SW 1271 (cell line): ENCODE measurements around the gene PLRG1.
"Not testable (repeated sequence)": the region's sequence is repeated elsewhere in the genome, so short reads cannot be mapped to it uniquely, and the experiment has no call there.

Experiments used
- DNase-seq, 2 experiments: peaks; one replicate each; lab custom pipeline; 2025; lab: John Stamatoyannopoulos, UW

PLRG1 gene

DNA sequence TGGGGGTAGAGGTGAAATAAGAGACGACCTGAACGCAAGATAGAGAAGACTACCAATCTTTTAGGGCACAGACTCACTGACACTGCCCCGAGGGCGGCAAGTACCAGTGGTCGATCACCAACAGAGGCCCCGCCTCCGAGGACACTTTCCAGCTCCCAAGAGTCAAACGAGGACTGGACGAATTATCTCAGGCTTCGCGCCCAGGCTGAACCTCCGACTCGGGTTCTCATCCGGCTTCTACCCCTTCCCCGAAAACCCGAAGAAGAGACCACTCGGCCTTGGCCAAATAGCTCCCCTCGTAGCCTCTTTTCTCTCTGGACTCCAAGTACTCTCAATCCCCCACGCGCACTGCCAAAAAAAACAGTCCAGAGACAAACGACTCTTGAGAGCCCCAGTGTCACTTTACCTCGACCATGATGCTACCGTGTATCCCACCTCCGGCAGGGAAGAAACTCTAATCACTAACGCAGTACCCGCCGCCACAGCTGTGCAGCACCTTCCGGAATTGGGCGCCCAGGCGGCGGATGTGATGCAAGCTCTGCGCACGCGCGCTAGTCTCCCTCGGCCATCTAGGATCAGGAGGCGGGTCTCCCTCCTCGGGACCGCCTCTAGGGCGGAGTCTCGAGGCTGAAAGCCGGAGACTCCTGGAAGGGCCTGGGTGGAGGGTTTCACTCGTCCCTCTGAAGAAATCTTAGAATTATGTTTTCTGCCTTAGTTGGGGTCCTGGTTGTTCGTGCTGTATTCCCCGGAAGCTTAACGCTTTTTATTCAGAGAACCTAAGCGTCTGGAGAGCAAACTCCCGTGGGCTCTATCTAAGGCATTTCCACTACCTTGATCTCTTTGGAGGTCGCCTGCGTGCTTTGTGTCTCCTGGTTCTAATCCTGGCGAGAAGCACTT is at the start of gene PLRG1:
Gene PLRG1, minus strand, starts transcription at position 507 of the 897 bp plus-strand sequence. Its CDS starts 92 bp downstream, at position 415.
- peak; percentile 62 to 84 for DNase-seq

DNA sequence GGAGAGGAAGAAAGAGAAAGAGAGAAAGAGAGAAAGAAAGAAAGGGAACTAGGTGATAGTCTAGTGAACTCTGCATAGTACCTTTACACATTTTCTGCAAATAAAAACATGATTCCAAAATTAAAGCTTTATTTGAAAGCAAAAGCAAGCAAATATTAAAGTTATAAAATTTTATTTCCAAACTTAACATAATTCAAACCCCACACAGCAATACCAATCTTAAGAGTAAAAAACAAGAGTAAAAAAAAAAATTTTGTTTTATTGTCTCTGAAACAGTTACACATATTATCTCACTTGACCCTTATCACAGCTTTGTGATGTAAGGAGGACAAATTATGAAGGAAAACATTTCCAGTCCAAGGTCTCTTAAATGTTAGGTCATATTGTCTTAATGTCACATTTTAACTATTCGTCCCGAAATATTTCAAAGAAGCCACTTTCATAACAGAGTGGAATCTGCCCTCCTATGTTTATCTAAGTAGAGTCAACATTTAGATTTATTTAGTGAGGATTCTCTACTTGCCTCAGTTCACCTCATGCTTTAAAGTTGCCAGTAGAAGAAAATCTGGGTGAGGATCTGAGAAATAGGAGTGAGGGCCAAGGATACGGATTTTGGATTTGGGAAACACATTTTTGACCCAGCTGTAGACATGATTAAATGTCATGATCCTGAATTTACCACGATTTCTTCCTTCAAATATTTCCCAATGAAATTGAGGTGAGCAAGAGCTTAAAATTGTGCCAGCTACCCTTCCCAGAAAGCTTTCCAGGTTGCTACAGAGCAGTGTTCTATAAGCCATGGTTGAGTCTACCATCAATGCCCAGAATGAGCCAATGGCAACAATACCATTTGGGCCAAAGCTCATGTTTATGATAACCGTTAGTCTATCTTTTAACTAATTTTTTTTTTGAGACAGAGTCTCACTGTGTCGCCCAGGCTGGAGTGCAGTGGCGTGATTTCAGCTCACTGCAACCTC is 47.9 kb upstream of the PLRG1 start:
- no peak for DNase-seq

DNA sequence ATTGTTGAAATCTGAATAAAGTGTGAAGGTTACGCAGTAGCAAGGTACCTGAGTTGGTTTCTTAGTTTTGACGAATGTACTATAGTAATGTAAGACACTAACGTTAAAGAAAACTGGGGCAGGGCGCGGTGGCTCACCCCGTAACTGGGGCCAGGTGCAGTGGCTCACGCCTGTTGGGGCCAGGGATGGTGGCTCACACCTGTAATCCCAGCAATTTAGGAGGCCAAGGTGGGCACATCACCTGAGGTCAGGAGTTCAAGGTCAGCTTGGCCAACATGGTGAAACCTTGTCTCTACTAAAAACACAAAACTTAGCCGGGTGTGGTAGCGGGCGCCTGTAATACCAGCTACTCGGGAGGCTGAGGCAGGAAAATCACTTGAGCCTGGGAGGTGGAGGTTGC is 47.1 kb upstream of the PLRG1 start:
- DNase-seq, result not testable (repeated sequence)

DNA sequence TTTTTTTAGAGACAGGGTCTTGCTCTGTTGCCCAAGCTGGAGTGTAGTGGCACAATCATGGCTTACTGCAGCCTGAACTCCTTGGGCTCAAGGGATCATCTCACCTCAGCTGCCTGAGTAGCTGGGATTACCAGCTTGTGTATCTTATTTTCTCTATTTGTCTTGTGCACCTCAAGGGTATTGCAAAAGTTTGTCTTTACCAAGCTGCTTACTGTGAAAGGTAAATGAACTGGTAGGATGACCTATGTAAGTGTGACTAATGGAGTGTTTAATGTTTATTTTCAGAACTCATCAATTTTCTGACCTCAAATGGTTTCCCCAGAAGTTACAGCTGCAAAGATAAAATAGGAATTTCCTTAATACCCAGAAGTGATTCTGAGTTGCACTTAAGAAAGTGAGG is 45.6 kb upstream of the PLRG1 start:
- DNase-seq, result no peak

DNA sequence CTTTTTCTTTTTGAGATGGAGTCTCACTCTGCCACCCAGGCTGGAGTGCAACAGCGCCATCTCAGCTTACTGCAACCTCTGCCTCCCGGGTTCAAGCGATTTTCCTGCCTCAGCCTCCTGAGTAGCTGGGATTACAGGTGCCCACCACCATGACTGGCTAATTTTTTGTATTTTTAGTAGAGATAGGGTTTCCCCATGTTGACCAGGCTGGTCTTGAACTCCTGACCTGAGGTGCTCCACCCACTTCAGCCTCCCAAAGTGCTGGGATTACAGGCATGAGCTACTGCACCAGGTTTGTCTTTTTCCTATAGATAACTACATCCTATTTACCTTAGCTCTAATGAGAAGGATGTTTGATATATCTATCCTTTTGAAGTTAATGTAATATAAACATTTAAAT is 44.1 kb upstream of the PLRG1 start:
- DNase-seq, result not testable (repeated sequence)

DNA sequence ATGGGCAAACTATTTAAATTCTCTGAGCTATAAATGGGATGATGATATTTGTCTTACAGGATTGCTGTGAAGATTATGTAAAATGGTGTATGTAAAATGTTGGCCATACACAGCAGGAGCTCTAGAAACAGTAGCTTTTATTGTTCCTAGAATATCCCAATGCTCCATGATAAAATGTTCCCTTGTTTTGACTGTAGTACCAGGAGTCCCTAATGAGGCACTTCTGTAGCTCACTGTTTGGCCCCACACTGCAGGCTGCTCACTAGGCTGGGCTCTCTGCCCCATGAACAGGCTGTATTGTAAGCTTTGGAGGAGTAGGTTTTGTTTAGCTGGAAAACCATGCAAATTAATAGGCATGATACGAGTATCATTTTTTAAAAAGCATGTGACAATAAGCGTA is 43.7 kb upstream of the PLRG1 start:
- DNase-seq, result no peak

DNA sequence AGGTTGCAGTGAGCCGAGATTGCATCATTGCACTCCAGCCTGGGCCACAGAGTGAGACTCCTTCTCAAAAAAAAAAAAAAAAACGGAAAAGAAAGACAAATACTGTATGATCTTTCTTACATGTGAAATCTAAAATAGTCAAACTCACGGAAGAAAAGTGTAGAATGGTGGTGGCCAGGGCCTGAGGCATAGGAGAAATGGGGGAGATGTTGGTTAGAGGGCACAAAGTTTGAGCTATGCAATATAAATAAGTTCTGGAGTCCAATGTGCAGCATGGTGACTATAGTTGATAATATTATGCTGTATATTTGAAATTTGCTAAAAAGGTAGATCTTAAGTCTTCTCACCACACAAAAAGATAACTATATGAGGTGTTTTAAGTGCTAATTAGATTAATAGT is 41.7 kb upstream of the PLRG1 start:
- DNase-seq, result no peak

DNA sequence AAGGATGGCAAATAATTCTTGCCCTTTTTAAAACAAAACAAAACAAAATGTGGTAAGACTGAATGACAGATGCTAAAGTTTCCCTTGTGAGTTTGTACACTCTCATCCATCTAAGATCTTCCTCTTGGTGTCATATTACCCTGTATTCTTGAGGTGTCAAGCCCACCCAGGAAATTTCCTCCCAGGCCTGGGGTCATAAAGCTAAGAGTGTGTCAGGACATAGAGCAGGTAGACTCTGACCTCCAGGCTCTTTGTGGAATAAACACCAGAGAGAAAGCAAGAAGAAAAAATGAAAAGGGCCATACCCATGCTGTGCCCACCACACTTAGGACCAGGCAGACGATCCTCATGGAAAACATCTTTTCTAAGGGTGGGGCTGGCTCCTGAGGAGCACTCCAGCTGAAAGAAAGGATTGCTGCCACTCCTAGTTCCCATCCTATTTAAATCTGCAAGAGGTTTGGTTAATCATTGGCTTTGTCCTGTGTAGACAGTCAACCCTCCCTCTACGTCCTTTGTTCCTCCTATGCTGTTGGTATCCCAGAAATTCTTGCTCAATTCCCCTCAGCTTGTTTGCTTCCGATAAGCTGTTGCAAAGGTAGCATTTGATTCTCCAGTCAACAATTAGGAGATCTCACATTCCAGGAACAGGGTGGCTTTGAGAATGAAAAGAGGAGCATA is 40.3 kb upstream of the PLRG1 start, which contains the start of gene FGA:
Gene FGA, minus strand, starts transcription at position 414 of the 678 bp plus-strand sequence. Its CDS starts 55 bp downstream, at position 359.
- no peak for DNase-seq

DNA sequence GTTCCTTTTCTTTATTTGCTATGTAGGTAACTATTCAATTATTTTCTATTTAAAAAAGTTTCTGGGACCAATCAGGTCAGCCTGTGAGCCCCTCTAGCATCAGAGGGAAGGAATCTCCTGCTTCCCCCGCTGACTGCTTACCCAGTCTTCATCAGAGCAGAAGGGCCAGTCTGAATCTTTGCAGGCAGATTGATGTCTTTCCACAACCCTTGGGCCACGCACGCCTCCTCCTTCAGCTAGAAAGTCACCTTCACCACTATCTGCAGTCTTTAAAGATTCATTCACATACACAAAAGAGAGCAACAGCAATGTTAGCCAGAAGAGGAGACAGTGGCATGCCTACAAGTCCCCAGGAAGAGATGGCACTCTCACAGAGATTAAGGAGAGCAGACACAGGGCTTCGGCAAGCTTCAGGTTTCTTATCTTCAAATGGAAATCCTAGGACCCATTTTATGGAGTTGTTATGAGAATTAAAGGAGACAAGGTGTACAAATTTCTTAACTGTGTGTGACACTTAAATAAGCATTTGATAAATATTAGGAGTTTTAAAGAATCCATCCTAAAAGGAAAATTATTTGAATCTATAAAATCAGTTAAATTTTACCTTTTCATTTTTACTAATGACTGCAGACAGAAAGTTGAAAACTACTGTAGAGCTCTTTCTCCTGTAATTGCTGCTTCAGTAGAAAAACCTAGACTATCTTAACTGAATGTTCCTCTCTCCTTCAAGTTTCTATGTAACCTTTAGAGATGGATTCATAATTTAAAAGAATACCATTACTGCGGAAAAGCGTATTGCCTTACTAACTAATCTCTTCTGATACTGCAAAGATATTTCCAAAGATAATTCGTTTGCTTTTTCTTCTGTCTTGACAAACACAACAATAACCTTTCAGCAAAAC is 39.3 kb upstream of the PLRG1 start:
- DNase-seq, result no peak

DNA sequence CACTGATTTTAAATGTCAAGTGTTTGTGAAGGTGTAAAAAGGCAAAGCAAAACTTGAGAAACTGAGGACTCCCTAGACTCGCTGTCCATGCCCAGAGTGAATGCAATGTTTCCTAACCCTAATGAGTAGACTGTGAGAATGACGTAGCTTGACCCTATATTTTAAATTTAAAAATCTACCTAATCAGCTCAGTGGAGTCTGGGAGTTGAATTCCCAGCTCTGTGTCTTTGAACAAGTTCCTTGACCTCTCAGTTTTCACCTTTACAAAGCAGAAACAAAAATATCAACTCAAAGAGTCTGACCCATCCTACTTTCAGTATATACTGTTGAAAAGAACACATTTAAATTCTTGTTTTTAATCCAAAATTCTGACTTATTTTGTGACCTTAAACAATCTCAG is 38.0 kb upstream of the PLRG1 start:
- DNase-seq, result no peak

DNA sequence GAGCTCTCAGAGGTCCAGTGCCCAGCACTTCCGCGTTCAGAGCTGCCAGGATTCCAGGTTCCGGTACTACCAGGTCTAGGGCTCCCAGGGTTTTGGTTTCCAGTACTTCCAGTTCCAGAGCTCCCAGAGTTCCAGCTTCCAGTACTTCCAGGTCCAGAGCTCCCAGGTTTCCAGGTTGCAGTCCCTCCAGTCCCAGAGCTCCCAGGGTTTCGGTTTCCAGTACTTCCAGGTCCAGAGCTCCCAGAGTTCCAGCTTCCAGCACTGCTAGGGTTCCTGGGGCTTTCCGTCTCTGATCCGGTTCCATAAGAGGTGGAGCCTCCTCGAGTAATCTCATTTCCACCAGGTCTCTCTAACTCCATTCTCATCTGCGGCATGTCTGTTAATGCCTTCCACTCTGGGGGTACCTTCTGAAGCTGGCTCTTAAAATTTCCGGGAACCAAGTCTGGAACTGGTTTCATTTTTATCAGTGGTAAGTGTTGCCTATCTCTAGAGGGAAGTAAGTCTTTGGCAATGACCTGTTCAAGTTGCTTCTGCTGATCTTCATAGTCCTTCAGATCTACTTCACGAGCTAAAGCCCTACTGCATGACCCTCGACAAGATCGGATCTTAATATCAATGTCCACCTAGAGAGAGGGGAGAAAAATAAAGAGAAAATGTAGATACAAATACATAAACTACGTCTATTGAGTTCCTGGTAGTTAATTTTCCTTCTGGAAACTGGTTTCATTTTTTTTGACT is 36.3 kb upstream of the PLRG1 start:
- no peak for DNase-seq

DNA sequence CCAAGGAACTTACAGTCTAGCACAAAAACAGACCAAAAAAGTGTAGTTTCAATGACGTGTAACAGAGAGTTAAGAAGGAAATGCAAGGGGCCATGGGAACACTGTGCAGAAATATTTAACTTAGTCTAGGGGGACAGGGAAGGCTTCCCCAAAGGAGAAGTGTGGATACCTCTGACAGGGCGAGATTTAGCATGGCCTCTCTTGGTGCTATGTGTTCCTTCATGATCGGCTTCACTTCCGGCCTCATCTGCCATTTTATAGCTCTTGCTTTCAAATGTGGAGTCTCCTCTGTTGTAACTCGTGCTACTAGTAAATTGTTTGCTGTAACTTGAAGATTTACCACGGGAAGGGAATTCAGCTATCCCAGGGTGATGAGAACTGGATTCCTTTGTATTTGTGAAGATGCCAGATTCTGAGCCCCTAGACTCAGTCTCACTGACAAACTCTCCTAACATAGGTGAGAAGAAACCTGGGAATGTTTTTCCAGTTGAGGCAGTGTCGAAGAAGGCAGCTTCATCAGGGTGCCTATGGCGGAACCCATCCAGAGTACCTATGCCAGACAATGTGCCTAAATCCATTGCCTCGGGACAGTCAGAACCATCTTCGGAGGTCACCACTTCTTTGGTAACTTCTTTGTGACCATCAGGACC is 35.3 kb upstream of the PLRG1 start:
- DNase-seq, result no peak

DNA sequence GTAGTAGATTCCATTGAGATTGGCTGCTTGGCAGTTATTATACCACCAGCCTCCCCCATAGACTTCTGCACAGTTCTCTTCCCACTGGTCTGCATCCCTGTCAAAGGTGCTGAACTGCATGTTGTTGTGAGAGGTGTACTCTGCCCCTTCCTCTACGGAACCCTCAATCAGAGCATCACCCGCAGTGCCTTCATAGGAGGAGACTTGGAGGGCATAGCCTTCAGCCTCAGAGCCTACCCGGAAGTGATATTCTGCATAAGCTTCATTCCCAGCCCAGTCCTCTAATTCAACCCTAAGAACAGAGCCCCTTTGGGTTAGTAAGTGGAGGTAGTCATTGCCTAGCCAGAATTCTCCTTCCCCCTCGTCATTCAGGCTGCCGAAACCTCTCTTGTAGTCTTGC is 34.1 kb upstream of the PLRG1 start:
- no peak for DNase-seq

DNA sequence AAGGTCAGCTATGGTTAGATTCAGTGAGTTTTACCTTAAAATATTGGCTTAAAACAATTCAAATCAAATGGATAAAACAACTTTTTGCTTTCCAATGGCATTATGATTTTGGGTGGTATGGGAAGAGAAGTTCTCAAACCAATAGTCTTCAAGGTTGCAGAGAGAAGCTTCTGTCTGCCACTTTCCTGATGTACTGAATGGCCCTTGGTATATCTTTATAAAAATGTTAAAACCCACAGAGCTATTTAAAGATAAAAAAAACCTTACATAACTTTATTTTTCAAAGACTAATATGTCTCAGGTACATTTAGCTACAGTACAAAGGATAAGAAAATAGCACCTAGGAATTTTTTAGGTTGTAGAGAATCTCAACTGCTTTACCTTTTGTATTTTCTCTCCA is 33.5 kb upstream of the PLRG1 start:
- no peak for DNase-seq

DNA sequence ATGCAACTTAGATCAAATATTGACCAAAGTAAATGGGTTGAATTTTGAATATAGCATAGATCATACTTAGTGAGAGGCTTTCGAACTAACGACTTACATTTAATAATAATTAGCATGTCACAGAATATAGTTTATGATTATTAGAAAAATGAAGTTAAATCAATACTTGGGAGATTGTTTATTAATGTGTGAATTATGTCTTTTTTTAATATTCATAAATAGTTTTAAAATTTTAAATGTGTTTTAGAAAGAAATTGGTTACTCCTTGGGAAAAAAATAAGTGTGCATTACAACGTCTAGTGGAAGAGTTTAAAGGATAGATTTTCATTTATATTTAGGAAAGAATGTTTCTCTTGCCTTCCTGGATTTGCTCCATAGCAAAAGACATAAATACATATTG is 33.0 kb upstream of the PLRG1 start:
- no peak for DNase-seq

DNA sequence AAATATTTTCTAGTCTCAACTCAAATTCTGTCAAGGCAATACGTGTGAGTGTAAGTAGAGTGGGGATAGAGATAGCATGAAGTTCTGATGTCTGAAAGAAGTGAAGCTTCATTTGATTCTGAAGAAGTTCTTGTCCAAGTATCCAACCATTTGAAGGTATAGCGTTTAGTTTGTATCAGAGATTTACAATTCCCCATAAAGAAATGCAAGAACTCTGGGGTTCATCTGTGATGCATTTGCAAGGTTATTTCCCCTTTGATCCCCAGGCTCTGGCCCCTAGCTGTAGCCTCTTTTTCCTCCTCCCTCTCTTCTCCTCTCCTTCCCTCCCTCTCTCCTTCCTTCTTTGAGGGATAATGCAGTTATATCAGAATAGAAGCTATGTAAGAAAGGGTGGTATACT is 32.5 kb upstream of the PLRG1 start:
- no peak for DNase-seq

DNA sequence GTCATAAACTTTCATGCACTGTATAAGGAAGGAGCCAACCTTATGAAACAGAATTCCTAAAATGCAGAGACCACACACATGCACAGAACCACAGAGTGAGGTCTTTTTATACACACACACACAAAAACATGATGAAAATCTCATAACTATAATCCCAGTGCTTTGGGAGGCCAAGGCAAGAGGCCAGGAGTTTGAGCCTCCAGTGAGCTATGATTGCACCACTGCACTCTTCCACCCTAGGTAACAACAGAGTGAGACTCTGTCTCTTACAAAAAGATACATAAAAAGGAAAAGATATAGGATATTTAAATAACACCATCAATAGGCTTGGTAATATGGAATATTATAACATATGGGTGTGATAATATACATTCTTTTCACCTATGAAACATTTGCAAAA is 29.7 kb upstream of the PLRG1 start:
- no peak for DNase-seq

DNA sequence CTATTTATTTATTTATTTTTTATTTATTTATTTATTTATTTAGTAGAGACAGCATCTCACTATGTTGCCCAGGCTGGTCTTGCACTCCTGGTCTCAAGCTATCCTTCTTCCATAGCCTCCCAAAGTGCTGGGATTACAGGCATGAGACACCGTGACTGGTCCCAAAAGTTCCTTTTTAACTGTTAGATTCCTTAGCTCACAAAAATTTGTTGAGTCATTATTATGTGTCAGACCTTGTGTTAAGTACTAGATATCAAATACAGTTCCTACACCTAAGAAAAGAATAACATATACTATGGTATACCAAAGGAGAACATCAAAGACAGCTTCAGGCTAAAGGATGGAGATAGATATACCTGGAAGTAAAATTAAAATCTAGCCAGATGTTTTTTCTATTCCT is 28.7 kb upstream of the PLRG1 start:
- DNase-seq, result no peak

DNA sequence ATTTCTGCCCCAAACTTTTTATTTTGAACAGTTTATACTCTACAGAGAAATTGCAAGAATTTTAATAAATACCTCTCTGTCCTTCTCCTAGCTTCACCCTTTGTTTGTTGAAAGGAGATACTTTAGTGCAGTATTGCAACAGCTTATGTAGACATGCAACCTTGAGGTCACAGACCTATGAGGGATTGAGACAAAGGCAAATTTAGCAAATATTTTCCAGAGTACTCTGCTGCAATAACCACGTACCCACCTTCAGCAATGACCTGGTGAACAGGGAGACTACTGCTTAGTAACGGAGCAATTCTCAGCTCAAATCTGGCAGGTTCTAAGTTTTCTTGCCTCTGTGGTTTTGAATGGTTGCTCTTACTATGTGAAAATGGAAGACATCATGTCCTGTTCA is 27.1 kb upstream of the PLRG1 start:
- no peak for DNase-seq

DNA sequence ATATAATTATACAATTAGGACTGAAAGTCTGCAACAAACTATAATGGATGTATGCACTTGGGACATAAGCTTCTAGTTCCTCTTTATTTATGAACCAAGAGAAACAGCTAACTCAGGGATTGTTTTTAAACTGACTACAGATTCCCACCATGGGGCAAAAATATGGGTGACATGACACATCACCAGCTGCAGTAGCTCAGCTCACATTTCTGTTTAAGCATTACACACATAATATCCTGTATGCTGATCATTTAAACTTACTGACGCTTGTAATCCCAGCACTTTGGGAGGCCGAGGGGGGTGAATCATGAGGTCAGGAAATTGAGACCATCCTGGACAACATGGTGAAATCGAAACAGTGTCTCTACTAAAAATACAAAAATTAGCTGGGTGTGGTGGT is 24.1 kb upstream of the PLRG1 start:
- no peak for DNase-seq
